Measurements from ENCODE around the gene OR52B2. TPM values are rescaled to one million over a fixed set of nuclear protein-coding genes. Genes with fewer than 3 reads are reported as not detected.
"Not testable (repeated sequence)": the region's sequence is repeated elsewhere in the genome, so short reads cannot be mapped to it uniquely, and the experiment has no call there.

Gene OR52B2
- total RNA-seq, 1 donor from 2014 or later: not detected

- H3K27me3 ChIP-seq: no peaks in the 10 kb centered on the region
- intact Hi-C loops (cut with DNase I): no loop called here
- no peaks in the 10 kb centered on the region for H3K36me3 ChIP-seq
- no peak for TF ChIP-seq CTCF (IDR thresholded peaks at IDR 0.05)
- DNase-seq (no peak), ATAC-seq (peak; percentile 19)
- no peaks in the 10 kb centered on the region for H3K9me3 ChIP-seq
- H3K4me1 ChIP-seq: no peaks in the 10 kb centered on the region
- H3K4me3 ChIP-seq: no peak overlapping the region
- H3K27ac ChIP-seq: no peak overlapping the region
Measured at GRCh38 chr11:6156628-6157359, 13.3 kb downstream of the OR52B2 start.

GRCh38 chr11:6152126-6152525 lies 18.0 kb downstream of the OR52B2 start:
- no peak for TF ChIP-seq CTCF (IDR thresholded peaks at IDR 0.05)
- no peak overlapping the region for H3K4me3 ChIP-seq
- no peaks in the 10 kb centered on the region for H3K27me3 ChIP-seq
- intact Hi-C loops (cut with DNase I): no loop called here
- no peak overlapping the region for H3K27ac ChIP-seq
- H3K4me1 ChIP-seq: no peaks in the 10 kb centered on the region
- DNase-seq (no peak), ATAC-seq (no peak)
- H3K36me3 ChIP-seq: no peaks in the 10 kb centered on the region
- no peaks in the 10 kb centered on the region for H3K9me3 ChIP-seq

GRCh38 chr11:6151117-6151516 lies 19.0 kb downstream of the OR52B2 start:
- H3K4me1 ChIP-seq: no peaks in the 10 kb centered on the region
- intact Hi-C loops (cut with DNase I): no loop called here
- DNase-seq: no peak
- H3K36me3 ChIP-seq: no peaks in the 10 kb centered on the region
- no peaks in the 10 kb centered on the region for H3K9me3 ChIP-seq
- no peak overlapping the region for H3K4me3 ChIP-seq
- no peak overlapping the region for H3K27ac ChIP-seq
- ATAC-seq: no peak
- no peaks in the 10 kb centered on the region for H3K27me3 ChIP-seq
- TF ChIP-seq CTCF (IDR thresholded peaks at IDR 0.05): no peak

GRCh38 chr11:6143737-6144136 lies 26.4 kb downstream of the OR52B2 start:
- H3K27ac ChIP-seq; intact Hi-C loops (cut with DNase I); H3K4me3 ChIP-seq; H3K36me3 ChIP-seq; H3K4me1 ChIP-seq; H3K9me3 ChIP-seq; DNase-seq; H3K27me3 ChIP-seq; ATAC-seq: not testable (repeated sequence)

GRCh38 chr11:6142936-6143335 lies 27.2 kb downstream of the OR52B2 start:
- no peaks in the 10 kb centered on the region for H3K36me3 ChIP-seq
- DNase-seq (no peak), ATAC-seq (no peak)
- H3K27me3 ChIP-seq: no peaks in the 10 kb centered on the region
- no peak overlapping the region for H3K27ac ChIP-seq
- no peaks in the 10 kb centered on the region for H3K9me3 ChIP-seq
- H3K4me3 ChIP-seq: no peak overlapping the region
- no peaks in the 10 kb centered on the region for H3K4me1 ChIP-seq
- intact Hi-C loops (cut with DNase I): no loop called here
- TF ChIP-seq CTCF (IDR thresholded peaks at IDR 0.05): no peak

GRCh38 chr11:6135936-6136335 lies 34.2 kb downstream of the OR52B2 start:
- intact Hi-C loops (cut with DNase I); ATAC-seq; H3K4me3 ChIP-seq; DNase-seq; H3K9me3 ChIP-seq; H3K27me3 ChIP-seq; H3K4me1 ChIP-seq; H3K36me3 ChIP-seq; H3K27ac ChIP-seq: not testable (repeated sequence)

- Histone ChIP-seq H3K4me1 (no peaks in the 10 kb centered on the region), H3K27ac (no peak overlapping the region), H3K36me3 (no peaks in the 10 kb centered on the region), H3K4me3 (no peak overlapping the region), H3K9me3 (no peaks in the 10 kb centered on the region), H3K27me3 (no peaks in the 10 kb centered on the region)
- no peak for DNase-seq
- intact Hi-C loops (cut with DNase I): no loop called here
- ATAC-seq: no peak
- TF ChIP-seq CTCF (IDR thresholded peaks at IDR 0.05): no peak
Measured at GRCh38 chr11:6132431-6132830, 37.7 kb downstream of the OR52B2 start.

Measured in upper lobe of right lung (tissue), 1 donor.